ENCODE measurements around the gene PODN. TPM values are rescaled to one million over a fixed set of nuclear protein-coding genes. Genes with fewer than 3 reads are reported as not detected.

PODN gene
- total RNA-seq, 1 experiment from 2014 or later = 0.17 TPM

GRCh38 chr1:53128401-53128800 lies 66.4 kb downstream of the PODN start:
- no peak overlapping the region for H3K4ac ChIP-seq (ENCODE audit: low read depth, low read length)
- no peaks in the 10 kb centered on the region for H3K79me2 ChIP-seq (ENCODE audit: insufficient read depth, low read length)
- no peak overlapping the region for H4K91ac ChIP-seq (ENCODE audit: insufficient read length, low read depth, low read length)
- no peak overlapping the region for H3K4me3 Mint-ChIP-seq
- peaks cover 19% of the 10 kb centered on the region for H3K27me3 Mint-ChIP-seq (ENCODE audit: low read depth)
- no peak overlapping the region for H4K8ac ChIP-seq (replicated peaks; ENCODE audit: insufficient read length, low read depth, low read length)
- no peak overlapping the region for H2BK12ac ChIP-seq (ENCODE audit: insufficient read length, low read depth, low read length)
- H4K5ac ChIP-seq (ENCODE audit: insufficient read length, low read depth, low read length) = no peak overlapping the region
- peaks cover 5 to 28% of the 10 kb centered on the region in 2 experiments for H3K4me1 Mint-ChIP-seq
- H3K23me2 ChIP-seq (ENCODE audit: insufficient read length, low read depth, low read length, poor library complexity, severe bottlenecking) = no peaks in the 10 kb centered on the region
- H3K27ac Mint-ChIP-seq = no peak overlapping the region
- no peak overlapping the region for H3K27ac ChIP-seq (ENCODE audit: insufficient read length, low read depth, low read length)
- H3K14ac ChIP-seq (ENCODE audit: insufficient read depth, low read length) = no peak overlapping the region
- H2AK5ac ChIP-seq (ENCODE audit: insufficient read length, low read length) = no peak overlapping the region
- H3K23ac ChIP-seq (ENCODE audit: insufficient read length, low read depth, low read length) = no peak overlapping the region
- no peak overlapping the region for H2BK15ac ChIP-seq (ENCODE audit: low read depth, low read length)
- no peak overlapping the region for H3T11ph ChIP-seq (ENCODE audit: low read length)
- no peak overlapping the region for H3K56ac ChIP-seq (ENCODE audit: insufficient read length, low read depth, low read length)
- H2BK20ac ChIP-seq (ENCODE audit: low read depth, low read length, poor library complexity, severe bottlenecking) = no peak overlapping the region
- H3K4me2 ChIP-seq (ENCODE audit: insufficient read depth, insufficient read length, low read length) = no peak overlapping the region
- H3K18ac ChIP-seq (ENCODE audit: insufficient read length, low read depth, low read length) = no peak overlapping the region
- H3K27me3 ChIP-seq (ENCODE audit: insufficient read depth, low read length) = no peaks in the 10 kb centered on the region
- no peak for TF ChIP-seq CTCF (conservative IDR thresholded peaks at IDR 0.05)
- no CpG with 5 or more reads among the region's 4 CpGs for WGBS (ENCODE audit: extremely low coverage, insufficient read length, low lambda C conversion rate)
- no peak overlapping the region for H2BK5ac ChIP-seq (ENCODE audit: insufficient read length, low read length)
- no peaks in the 10 kb centered on the region for H3K4me1 ChIP-seq (ENCODE audit: insufficient read depth, low read length)
- H3K79me1 ChIP-seq (ENCODE audit: insufficient read depth, low read depth, low read length, poor library complexity, severe bottlenecking) = no peaks in the 10 kb centered on the region
- H4K20me1 ChIP-seq (ENCODE audit: control insufficient read depth, insufficient read depth, insufficient read length) = no peaks in the 10 kb centered on the region
- no peaks in the 10 kb centered on the region for H3K9me3 ChIP-seq (ENCODE audit: control insufficient read depth, low read depth, low read length)
- DNase-seq = no peak
- no peaks in the 10 kb centered on the region for H3K9me3 Mint-ChIP-seq
- H3K9ac ChIP-seq (ENCODE audit: extremely low read depth, insufficient read length, low read length) = no peak overlapping the region
- no peaks in the 10 kb centered on the region for H3K36me3 Mint-ChIP-seq (ENCODE audit: insufficient read depth in 1 of 3, low read depth in 3 of 3)
- H2AFZ ChIP-seq (ENCODE audit: low read length) = no peak overlapping the region
- no peak overlapping the region for H2BK120ac ChIP-seq (ENCODE audit: low read depth, low read length, poor library complexity, severe bottlenecking)

Measured in H9 (cell line).